Ishikawa (cell line): ENCODE results near the gene OR5AK2.

Source experiments
- CEBPB ChIP-seq: IDR thresholded peaks from 2 replicates; pipeline ENCODE4 v1.6.1; 2012
- CREB1 ChIP-seq: IDR thresholded peaks from 2 replicates; pipeline ENCODE4 v1.6.1; 2012; ENCODE audit warnings: low read depth
- EGR1 ChIP-seq: IDR thresholded peaks from 2 replicates; pipeline ENCODE4 v1.6.1; 2012
- EP300 ChIP-seq: IDR thresholded peaks from 2 replicates; pipeline ENCODE4 v1.6.1; 2012; ENCODE audit warnings: borderline replicate concordance
- FOXM1 ChIP-seq: IDR thresholded peaks from 2 replicates; pipeline ENCODE4 v1.6.1; 2012; ENCODE audit warnings: low read depth, borderline replicate concordance
- MAX ChIP-seq: IDR thresholded peaks from 2 replicates; pipeline ENCODE4 v1.6.1; 2012
- NFIC ChIP-seq: IDR thresholded peaks from 2 replicates; pipeline ENCODE4 v1.6.1; 2012
- RAD21 ChIP-seq: IDR thresholded peaks from 2 replicates; pipeline ENCODE4 v1.6.1; 2012; ENCODE audit warnings: low read depth
- REST ChIP-seq: IDR thresholded peaks from 2 replicates; pipeline ENCODE4 v1.6.1; 2012; ENCODE audit warnings: low read depth, mild to moderate bottlenecking
- TAF1 ChIP-seq: IDR thresholded peaks from 2 replicates; pipeline ENCODE4 v1.6.1; 2012; ENCODE audit warnings: low read depth, mild to moderate bottlenecking
- TCF12 ChIP-seq: IDR thresholded peaks from 2 replicates; pipeline ENCODE4 v1.6.1; 2012; ENCODE audit warnings: low read depth
- TEAD4 ChIP-seq: IDR thresholded peaks from 2 replicates; pipeline ENCODE4 v1.6.1; 2012
- USF1 ChIP-seq: IDR thresholded peaks from 2 replicates; pipeline ENCODE4 v1.6.1; 2012
- YY1 ChIP-seq: IDR thresholded peaks from 2 replicates; pipeline ENCODE4 v1.6.1; 2012; ENCODE audit warnings: low read depth
- ZBTB7A ChIP-seq: IDR thresholded peaks from 2 replicates; pipeline ENCODE4 v1.6.1; 2012; ENCODE audit warnings: low read depth

OR5AK2 gene, protein sequence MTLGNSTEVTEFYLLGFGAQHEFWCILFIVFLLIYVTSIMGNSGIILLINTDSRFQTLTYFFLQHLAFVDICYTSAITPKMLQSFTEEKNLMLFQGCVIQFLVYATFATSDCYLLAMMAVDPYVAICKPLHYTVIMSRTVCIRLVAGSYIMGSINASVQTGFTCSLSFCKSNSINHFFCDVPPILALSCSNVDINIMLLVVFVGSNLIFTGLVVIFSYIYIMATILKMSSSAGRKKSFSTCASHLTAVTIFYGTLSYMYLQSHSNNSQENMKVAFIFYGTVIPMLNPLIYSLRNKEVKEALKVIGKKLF

GRCh38 chr11:56988614-56989013 lies at the start of gene OR5AK2:
TSS of gene OR5AK2 (plus strand) at chr11:56988914. CDS start at chr11:56988914, 0 bp downstream.
- TF ChIP-seq RAD21 (no peak), TCF12 (no peak), NFIC (no peak), EGR1 (no peak), MAX (no peak), TEAD4 (no peak), REST (no peak), YY1 (no peak), USF1 (no peak), TAF1 (no peak), EP300 (no peak), FOXM1 (no peak)

- TF ChIP-seq ZBTB7A (no peak), TAF1 (no peak), CEBPB (no peak), MAX (no peak), REST (no peak), RAD21 (no peak), EGR1 (no peak), CREB1 (no peak)
Measured at GRCh38 chr11:56948991-56949515, 39.7 kb upstream of the OR5AK2 start.

- TF ChIP-seq RAD21 (no peak), ZBTB7A (no peak), NFIC (no peak), USF1 (no peak), TAF1 (no peak), REST (no peak), CREB1 (no peak), YY1 (no peak), CEBPB (no peak), FOXM1 (no peak)
Measured at GRCh38 chr11:56950510-56950909, 38.2 kb upstream of the OR5AK2 start.

GRCh38 chr11:56961609-56962008 lies 27.1 kb upstream of the OR5AK2 start:
- TF ChIP-seq TCF12 (no peak), TAF1 (no peak), FOXM1 (no peak), ZBTB7A (no peak), MAX (no peak)

- no peak for TF ChIP-seq REST
- TF ChIP-seq TAF1, result no peak
- no peak for TF ChIP-seq MAX
- TF ChIP-seq CREB1, result no peak
- TF ChIP-seq EGR1, result no peak
- no peak for TF ChIP-seq CEBPB
- no peak for TF ChIP-seq NFIC
- TF ChIP-seq RAD21, result no peak
- TF ChIP-seq YY1, result no peak
- TF ChIP-seq USF1, result no peak
- TF ChIP-seq TEAD4, result no peak
- TF ChIP-seq ZBTB7A, result no peak
- no peak for TF ChIP-seq TCF12
- TF ChIP-seq EP300, result no peak
- no peak for TF ChIP-seq FOXM1
Measured at GRCh38 chr11:56967726-56968125, 21.0 kb upstream of the OR5AK2 start.
